Measurements from ENCODE around the gene MTERF2. TPM values are rescaled to one million over a fixed set of nuclear protein-coding genes. Genes with fewer than 3 reads are reported as not detected.

MTERF2 gene
- total and polyA plus RNA-seq, 10 of the 15 experiments (the other 5 are each of a cell fraction or from before 2014, with no cell fraction given) = 2.1 to 9.8 (median 6.7) TPM

GRCh38 chr12:106964526-106964925 is 22.4 kb downstream of the MTERF2 start:
- in situ Hi-C loops (cut with MboI) = no loop called here
- H3K27me3 ChIP-seq (replicated peaks in 1 of 2; ENCODE audit: control insufficient read depth in 2 of 2, insufficient read depth in 2 of 2, low read length in 1 of 2) = no peaks in the 10 kb centered on the region
- no TSS peak for BruUV-seq (replicated peaks)
- RAD21 ChIA-PET (ENCODE audit: unreplicated experiment) = no interaction called here
- no peaks in the 10 kb centered on the region for H3K9me3 ChIP-seq (replicated peaks; ENCODE audit: control insufficient read depth, insufficient read depth, low read length)
- peaks cover 8% of the 10 kb centered on the region for H3K79me2 ChIP-seq (ENCODE audit: control insufficient read depth, insufficient read depth, low read length)
- H3K4me3 ChIP-seq = no peak overlapping the region
- POLR2A ChIA-PET = no interaction called here
- peaks cover 0 to 20% of the 10 kb centered on the region in 2 experiments; a peak in 3 of 4 replicates for H3K36me3 ChIP-seq (ENCODE audit: control insufficient read depth in 2 of 2, insufficient read depth in 2 of 2, low read length in 1 of 2)
- no peak overlapping the region for H3K4me2 ChIP-seq (ENCODE audit: control insufficient read depth, insufficient read depth)
- no peaks in the 10 kb centered on the region for H3K4me1 ChIP-seq (ENCODE audit: control insufficient read depth, insufficient read depth, low read length)
- intact Hi-C loops (cut with micrococcal nuclease; ENCODE audit: unreplicated experiment) = no loop called here
- no peak for FAIRE-seq
- ATAC-seq = no peak
- no peak overlapping the region for H3K9ac ChIP-seq (ENCODE audit: control insufficient read depth, insufficient read depth, low read length)
- TF ChIP-seq SIX5 (IDR thresholded peaks at IDR 0.05; ENCODE audit: low read depth, low read length, severe bottlenecking) (no peak), POLR2A (IDR thresholded peaks at IDR 0.05; ENCODE audit: low read depth, low read length) (no peak), LARP7 (IDR thresholded peaks at IDR 0.05) (no peak), CEBPB (IDR thresholded peaks at IDR 0.05; ENCODE audit: borderline replicate concordance in 1 of 2, low read depth in 2 of 2, low read length in 2 of 2) (no peak), RFX5 (IDR thresholded peaks at IDR 0.05; ENCODE audit: low read depth, low read length) (no peak), KLF5 (IDR thresholded peaks at IDR 0.05; ENCODE audit: partially characterized antibody) (no peak)
- H4K20me1 ChIP-seq (ENCODE audit: control insufficient read depth, insufficient read depth) = no peaks in the 10 kb centered on the region
- H2AFZ ChIP-seq (ENCODE audit: control insufficient read depth, low read depth, low read length) = no peak overlapping the region
- CTCF ChIA-PET = no interaction called here
- DNase-seq (ENCODE audit: low read depth, low spot score) = no peak
- WGBS (ENCODE audit: insufficient coverage, insufficient replicate concordance, low lambda C conversion rate, missing lambda C conversion rate) = 74% methylated on average over 2 of the region's 2 CpGs
- SMC1A ChIA-PET (ENCODE audit: uncharacterized antibody, unreplicated experiment) = no interaction called here
- H3K27ac ChIP-seq (ENCODE audit: control insufficient read depth, insufficient read depth) = no peak overlapping the region

GRCh38 chr12:106962286-106962685 is 24.7 kb downstream of the MTERF2 start:
- Histone ChIP-seq H3K79me2 (ENCODE audit: control insufficient read depth, insufficient read depth, low read length) (peaks cover 29% of the 10 kb centered on the region), H3K27ac (ENCODE audit: control insufficient read depth, insufficient read depth) (no peak overlapping the region), H3K9me3 (replicated peaks; ENCODE audit: control insufficient read depth, insufficient read depth, low read length) (no peaks in the 10 kb centered on the region), H3K36me3 (ENCODE audit: control insufficient read depth in 2 of 2, insufficient read depth in 2 of 2, low read length in 1 of 2) (peaks cover 0 to 11% of the 10 kb centered on the region in 2 experiments; a peak in 2 of 4 replicates), H2AFZ (ENCODE audit: control insufficient read depth, low read depth, low read length) (no peak overlapping the region), H3K9ac (ENCODE audit: control insufficient read depth, insufficient read depth, low read length) (no peak overlapping the region), H3K27me3 (replicated peaks in 1 of 2; ENCODE audit: control insufficient read depth in 2 of 2, insufficient read depth in 2 of 2, low read length in 1 of 2) (no peaks in the 10 kb centered on the region), H3K4me1 (ENCODE audit: control insufficient read depth, insufficient read depth, low read length) (peaks cover 4% of the 10 kb centered on the region; the same call in 1 of the 2 replicates), H4K20me1 (ENCODE audit: control insufficient read depth, insufficient read depth) (no peaks in the 10 kb centered on the region), H3K4me3 (no peak overlapping the region), H3K4me2 (ENCODE audit: control insufficient read depth, insufficient read depth) (no peak overlapping the region)
- intact Hi-C loops (cut with micrococcal nuclease; ENCODE audit: unreplicated experiment) = no loop called here
- in situ Hi-C loops (cut with MboI) = no loop called here
- FAIRE-seq (no peak), ATAC-seq (no peak), DNase-seq (ENCODE audit: low read depth, low spot score) (no peak)
- BruUV-seq (replicated peaks) = no TSS peak
- ChIA-PET RAD21 (ENCODE audit: unreplicated experiment) (no interaction called here), CTCF (no interaction called here), POLR2A (interaction anchor here (1.2 to 1.5 kb wide), 2 partner anchors 9 to 24 kb away, joined by 3 read pairs; partner anchors contain the start of gene MTERF2), SMC1A (ENCODE audit: uncharacterized antibody, unreplicated experiment) (interaction anchor here (1.0 kb wide), 2 partner anchors 18 to 113 kb away, joined by 3 read pairs; no protein-coding TSS in a partner anchor)
- WGBS (ENCODE audit: insufficient coverage, insufficient replicate concordance, low lambda C conversion rate, missing lambda C conversion rate) = 98% methylated on average over 3 of the region's 3 CpGs
- TF ChIP-seq ZNF592 (IDR thresholded peaks at IDR 0.05) = no peak
- TF ChIP-seq BRCA1 (IDR thresholded peaks at IDR 0.05; ENCODE audit: low read depth, low read length) = no peak
- no peak for TF ChIP-seq CBX3 (IDR thresholded peaks at IDR 0.05; ENCODE audit: borderline replicate concordance, low read depth)
- no peak for TF ChIP-seq NBN (IDR thresholded peaks at IDR 0.05)
- TF ChIP-seq BCL3 (IDR thresholded peaks at IDR 0.05; ENCODE audit: borderline replicate concordance, insufficient read depth, low read depth, low read length, poor library complexity, severe bottlenecking) = no peak
- no peak for TF ChIP-seq DPF2 (IDR thresholded peaks at IDR 0.05)
- TF ChIP-seq LARP7 (IDR thresholded peaks at IDR 0.05) = no peak
- no peak for TF ChIP-seq SRF (IDR thresholded peaks at IDR 0.05; ENCODE audit: low read depth in 2 of 2, low read length in 2 of 2)
- TF ChIP-seq ZNF274 (IDR thresholded peaks at IDR 0.05; ENCODE audit: insufficient read depth, insufficient read length) = no peak
- no peak for TF ChIP-seq SREBF1 (IDR thresholded peaks at IDR 0.05; ENCODE audit: low read length)

Measured in GM12878 (cell line).